HepG2 (cell line): ENCODE data around the gene PALM. TPM values are rescaled to one million over a fixed set of nuclear protein-coding genes. Genes with fewer than 3 reads are reported as not detected.

ENCODE experiments used
- ADNP ChIP-seq: sonication (generic); formaldehyde crosslinking; IDR thresholded peaks from 2 replicates; pipeline ENCODE4 v1.4.0; 2020; ENCODE audit warnings: missing genetic modification reagents
- CCDC6 ChIP-seq: sonication (generic); formaldehyde crosslinking; IDR thresholded peaks from 2 replicates; pipeline ENCODE4 v1.8.1; 2022; ENCODE audit warnings: mild to moderate bottlenecking, missing genetic modification reagents, moderate library complexity
- CSRNP1 ChIP-seq: sonication (generic); formaldehyde crosslinking; IDR thresholded peaks from 2 replicates; pipeline ENCODE4 v1.8.1; 2023; ENCODE audit warnings: mild to moderate bottlenecking, missing genetic modification reagents
- DNMT1 ChIP-seq: sonication (generic); formaldehyde crosslinking; IDR thresholded peaks from 2 replicates; pipeline ENCODE4 v1.5.1; 2020; ENCODE audit warnings: mild to moderate bottlenecking, missing genetic modification reagents
- DZIP1 ChIP-seq: sonication (generic); formaldehyde crosslinking; IDR thresholded peaks from 2 replicates; pipeline ENCODE4 v1.5.0; 2020; ENCODE audit warnings: mild to moderate bottlenecking, missing genetic modification reagents
- ELF1 ChIP-seq: sonication (generic); formaldehyde crosslinking; IDR thresholded peaks from 2 replicates; pipeline ENCODE4 v1.4.0; 2020; ENCODE audit warnings: missing genetic modification reagents
- FOXK2 ChIP-seq: fragments of 450-650 bp; IDR thresholded peaks from 2 replicates; pipeline ENCODE4 v1.6.1; 2016
- KDM5A ChIP-seq: fragments of 200-600 bp; sonication (generic); IDR thresholded peaks from 2 replicates; pipeline ENCODE4 v1.7.0; 2018; ENCODE audit warnings: antibody characterized with exemption, mild to moderate bottlenecking, low read length, borderline replicate concordance
- MZF1 ChIP-seq: sonication (generic); formaldehyde crosslinking; IDR thresholded peaks from 2 replicates; pipeline ENCODE4 v1.8.1; 2023; ENCODE audit warnings: mild to moderate bottlenecking, missing genetic modification reagents, borderline replicate concordance
- NCOA5 ChIP-seq: sonication (generic); formaldehyde crosslinking; IDR thresholded peaks from 2 replicates; pipeline ENCODE4 v1.4.0; 2020; ENCODE audit warnings: missing genetic modification reagents
- PCBP1 ChIP-seq: fragments of 200-400 bp; formaldehyde crosslinking; IDR thresholded peaks from 2 replicates; pipeline ENCODE4 v1.6.1; 2017; ENCODE audit warnings: mild to moderate bottlenecking, low read depth, low read length, borderline replicate concordance
- POLR2AphosphoS5 ChIP-seq: IDR thresholded peaks from 2 replicates; pipeline ENCODE4 v1.6.1; 2012; ENCODE audit warnings: low read depth, low read length
- SMARCC2 ChIP-seq: fragments of 450-650 bp; IDR thresholded peaks from 2 replicates; pipeline ENCODE4 v1.6.1; 2017; ENCODE audit warnings: antibody characterized with exemption, mild to moderate bottlenecking
- SRSF9 ChIP-seq: fragments of 200-400 bp; formaldehyde crosslinking; IDR thresholded peaks from 2 replicates; pipeline ENCODE4 v1.6.1; 2018; ENCODE audit warnings: borderline replicate concordance, mild to moderate bottlenecking, low read depth, low read length; ENCODE audit not compliant: insufficient read depth, poor library complexity, severe bottlenecking
- TCF12 ChIP-seq, 2 experiments: fragments of 450-650 bp in 1 of 2; sonication (generic) in 1 of 2; formaldehyde crosslinking in 1 of 2; IDR thresholded peaks; 2 replicates each; pipeline versions ENCODE4 v1.6.1 to v1.8.0; 2017 to 2022; ENCODE audit warnings: antibody characterized with exemption in 1 of 2, mild to moderate bottlenecking in 1 of 2, missing genetic modification reagents in 1 of 2, moderate library complexity in 1 of 2
- TFAP4 ChIP-seq: sonication (generic); IDR thresholded peaks from 2 replicates; pipeline ENCODE4 v1.6.1; 2016; ENCODE audit warnings: low read depth, borderline replicate concordance
- TOE1 ChIP-seq: sonication (generic); formaldehyde crosslinking; IDR thresholded peaks from 2 replicates; pipeline ENCODE4 v1.4.0; 2020; ENCODE audit warnings: mild to moderate bottlenecking, missing genetic modification reagents
- TSC22D2 ChIP-seq: sonication (generic); formaldehyde crosslinking; IDR thresholded peaks from 2 replicates; pipeline ENCODE4 v1.5.1; 2020; ENCODE audit warnings: missing genetic modification reagents, mild to moderate bottlenecking, borderline replicate concordance
- ZIK1 ChIP-seq: sonication (generic); formaldehyde crosslinking; IDR thresholded peaks from 2 replicates; pipeline ENCODE4 v1.5.0; 2020; ENCODE audit warnings: mild to moderate bottlenecking, low read depth, missing genetic modification reagents, borderline replicate concordance
- ZKSCAN5 ChIP-seq: sonication (generic); formaldehyde crosslinking; IDR thresholded peaks from 2 replicates; pipeline ENCODE4 v1.5.1; 2020; ENCODE audit warnings: mild to moderate bottlenecking, missing genetic modification reagents
- ZNF251 ChIP-seq: sonication (generic); formaldehyde crosslinking; IDR thresholded peaks from 2 replicates; pipeline ENCODE4 v1.9.0; 2021; ENCODE audit warnings: mild to moderate bottlenecking, missing genetic modification reagents
- ZNF264 ChIP-seq: sonication (generic); formaldehyde crosslinking; IDR thresholded peaks from 2 replicates; pipeline ENCODE4 v1.4.0; 2020; ENCODE audit warnings: missing genetic modification reagents
- ZNF484 ChIP-seq: sonication (generic); formaldehyde crosslinking; IDR thresholded peaks from 2 replicates; pipeline ENCODE4 v1.5.1; 2020; ENCODE audit warnings: mild to moderate bottlenecking, low read depth, missing genetic modification reagents, borderline replicate concordance
- ZNF501 ChIP-seq: sonication (generic); formaldehyde crosslinking; IDR thresholded peaks from 2 replicates; pipeline ENCODE4 v1.5.1; 2020; ENCODE audit warnings: mild to moderate bottlenecking, moderate library complexity, missing genetic modification reagents
- ZNF660 ChIP-seq: sonication (generic); formaldehyde crosslinking; IDR thresholded peaks from 2 replicates; pipeline ENCODE4 v1.5.1; 2020; ENCODE audit warnings: mild to moderate bottlenecking, low read depth, missing genetic modification reagents, borderline replicate concordance
- polyA plus RNA-seq, 8 experiments: library from polyadenylated mRNA; depleted of rRNA in 3 of 8; stranded (reverse) in 7 of 8; unstranded in 1 of 8; fragments of >200 nt; fragmentation: Illumina TruSeq in 4 of 8; extraction: Trizol in 4 of 8; gene quantifications; 2 replicates each; pipeline versions ENCODE4 v1.2.1 to v1.2.3, GENCODE V29; 2011 to 2016; ENCODE audit warnings: low read depth in 4 of 8, missing spikeins in 1 of 8, mixed read lengths in 1 of 8; ENCODE audit not compliant: insufficient read depth in 1 of 8
- total RNA-seq, 5 experiments: library from RNA; depleted of rRNA; stranded (reverse); fragments of >200 nt; fragmentation: Illumina TruSeq; extraction: Trizol; gene quantifications; 2 replicates each; pipeline ENCODE4 v1.2.3, GENCODE V29; 2016; ENCODE audit warnings: low read depth in 1 of 5

The PALM gene
- total and polyA plus RNA-seq, 2 of the 13 experiments (the other 11 are each of a cell fraction or from before 2014, with no cell fraction given): 4.0 to 9.7 TPM

DNA sequence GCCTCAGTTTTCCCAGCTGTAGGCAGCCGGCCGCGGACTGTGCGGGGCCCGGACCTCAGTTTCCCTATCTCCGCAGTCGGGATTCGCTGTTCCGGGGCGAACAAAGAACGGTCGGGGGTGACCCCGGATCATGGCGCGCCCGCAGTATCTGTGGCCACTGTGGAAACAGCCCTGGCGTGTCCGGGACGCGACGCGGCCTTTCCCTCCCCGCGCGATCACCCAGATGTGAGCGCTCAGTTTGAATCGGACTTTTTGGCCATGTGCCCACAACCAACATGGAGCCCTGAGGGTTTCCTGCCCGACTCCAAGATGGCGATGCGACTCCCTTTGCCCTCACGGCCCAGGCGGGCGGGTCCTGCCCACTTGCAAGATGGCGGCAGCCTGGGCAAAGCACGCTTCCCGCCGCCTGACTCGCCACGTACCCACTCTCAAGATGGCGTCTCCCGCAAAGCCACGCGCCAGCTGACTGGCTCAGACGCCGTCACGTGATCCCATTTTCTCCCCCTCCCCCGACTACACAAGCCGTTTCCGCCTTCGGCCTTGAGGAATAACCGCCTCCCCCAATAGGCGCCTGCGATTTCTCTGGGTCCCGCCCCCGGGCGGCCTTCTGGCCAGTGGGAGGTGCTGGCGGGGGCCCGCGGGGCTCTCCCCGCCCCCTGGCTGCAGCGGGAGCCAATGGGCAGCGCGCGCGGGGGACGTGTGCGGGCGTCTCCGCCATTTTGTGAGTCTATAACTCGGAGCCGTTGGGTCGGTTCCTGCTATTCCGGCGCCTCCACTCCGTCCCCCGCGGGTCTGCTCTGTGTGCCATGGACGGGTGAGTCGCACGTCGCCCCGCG is 88.2 kb downstream of the PALM start, which contains the start of gene PTBP1 (continued):
- TF ChIP-seq DZIP1 (CRISPR knock-in tag) (no peak), NCOA5 (CRISPR knock-in tag) (no peak), POLR2AphosphoS5 (peak; percentile 91), MZF1 (CRISPR knock-in tag) (no peak), SMARCC2 (no peak), ZNF251 (no peak), PCBP1 (peak; percentile 78; the same call in 1 of the 2 replicates), ZNF501 (CRISPR knock-in tag) (peak; percentile 86), TFAP4 (peak; percentile 82; the same call in 1 of the 2 replicates), TSC22D2 (CRISPR knock-in tag) (no peak), DNMT1 (CRISPR knock-in tag) (peak; percentile 48; the same call in 1 of the 2 replicates), FOXK2 (peak; percentile 58; the same call in 1 of the 2 replicates), TCF12 (IDR thresholded peaks at IDR 0.05) (no peak), TCF12 (CRISPR knock-in tag; IDR thresholded peaks at IDR 0.05) (0 out of 2 replicates have a peak, but pooled peaks have one; percentile 25), ZNF264 (CRISPR knock-in tag) (no peak), KDM5A (no peak; the same call in 1 of the 2 replicates), TOE1 (CRISPR knock-in tag) (no peak), CCDC6 (peak; percentile 78; the same call in 1 of the 2 replicates), SRSF9 (no peak), ELF1 (CRISPR knock-in tag) (peak; percentile 91), ZNF660 (CRISPR knock-in tag) (no peak), ZKSCAN5 (CRISPR knock-in tag) (no peak), ZIK1 (peak; percentile 33; the same call in 1 of the 2 replicates), ZNF484 (CRISPR knock-in tag) (no peak), ADNP (CRISPR knock-in tag) (no peak), CSRNP1 (peak; percentile 66; the same call in 1 of the 2 replicates)
